ENCODE measurements around the gene HOMER3.

DNA sequence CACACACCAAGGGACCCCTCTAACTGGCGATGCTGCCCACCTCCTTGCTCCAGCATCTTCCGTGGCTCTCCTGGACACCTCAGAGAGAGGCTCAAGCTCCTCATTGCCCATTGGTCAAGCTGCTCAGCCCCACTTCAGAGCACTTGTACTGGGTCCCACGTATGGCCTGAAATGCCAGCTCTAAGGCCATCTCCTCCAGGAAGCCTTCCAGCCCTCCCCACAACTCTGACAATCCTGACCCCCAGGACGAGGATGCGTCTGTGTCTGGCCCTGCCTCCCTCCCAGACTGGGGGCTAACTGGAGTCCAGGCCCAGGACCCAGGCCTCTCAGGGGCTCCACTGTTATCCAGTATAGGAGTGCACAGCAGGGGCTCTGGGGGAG is 7.9 kb upstream of the HOMER3 start:
- TF ChIP-seq, protein P1, sequence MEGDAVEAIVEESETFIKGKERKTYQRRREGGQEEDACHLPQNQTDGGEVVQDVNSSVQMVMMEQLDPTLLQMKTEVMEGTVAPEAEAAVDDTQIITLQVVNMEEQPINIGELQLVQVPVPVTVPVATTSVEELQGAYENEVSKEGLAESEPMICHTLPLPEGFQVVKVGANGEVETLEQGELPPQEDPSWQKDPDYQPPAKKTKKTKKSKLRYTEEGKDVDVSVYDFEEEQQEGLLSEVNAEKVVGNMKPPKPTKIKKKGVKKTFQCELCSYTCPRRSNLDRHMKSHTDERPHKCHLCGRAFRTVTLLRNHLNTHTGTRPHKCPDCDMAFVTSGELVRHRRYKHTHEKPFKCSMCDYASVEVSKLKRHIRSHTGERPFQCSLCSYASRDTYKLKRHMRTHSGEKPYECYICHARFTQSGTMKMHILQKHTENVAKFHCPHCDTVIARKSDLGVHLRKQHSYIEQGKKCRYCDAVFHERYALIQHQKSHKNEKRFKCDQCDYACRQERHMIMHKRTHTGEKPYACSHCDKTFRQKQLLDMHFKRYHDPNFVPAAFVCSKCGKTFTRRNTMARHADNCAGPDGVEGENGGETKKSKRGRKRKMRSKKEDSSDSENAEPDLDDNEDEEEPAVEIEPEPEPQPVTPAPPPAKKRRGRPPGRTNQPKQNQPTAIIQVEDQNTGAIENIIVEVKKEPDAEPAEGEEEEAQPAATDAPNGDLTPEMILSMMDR (IDR thresholded peaks at IDR 0.05): no peak
- no peak for TF ChIP-seq SIN3A (IDR thresholded peaks at IDR 0.05; ENCODE audit: borderline replicate concordance, insufficient read depth, low read depth, low read length)

Data from Panc1 (cell line).